Measurements from ENCODE around the gene SLC5A10.

Gene SLC5A10

DNA sequence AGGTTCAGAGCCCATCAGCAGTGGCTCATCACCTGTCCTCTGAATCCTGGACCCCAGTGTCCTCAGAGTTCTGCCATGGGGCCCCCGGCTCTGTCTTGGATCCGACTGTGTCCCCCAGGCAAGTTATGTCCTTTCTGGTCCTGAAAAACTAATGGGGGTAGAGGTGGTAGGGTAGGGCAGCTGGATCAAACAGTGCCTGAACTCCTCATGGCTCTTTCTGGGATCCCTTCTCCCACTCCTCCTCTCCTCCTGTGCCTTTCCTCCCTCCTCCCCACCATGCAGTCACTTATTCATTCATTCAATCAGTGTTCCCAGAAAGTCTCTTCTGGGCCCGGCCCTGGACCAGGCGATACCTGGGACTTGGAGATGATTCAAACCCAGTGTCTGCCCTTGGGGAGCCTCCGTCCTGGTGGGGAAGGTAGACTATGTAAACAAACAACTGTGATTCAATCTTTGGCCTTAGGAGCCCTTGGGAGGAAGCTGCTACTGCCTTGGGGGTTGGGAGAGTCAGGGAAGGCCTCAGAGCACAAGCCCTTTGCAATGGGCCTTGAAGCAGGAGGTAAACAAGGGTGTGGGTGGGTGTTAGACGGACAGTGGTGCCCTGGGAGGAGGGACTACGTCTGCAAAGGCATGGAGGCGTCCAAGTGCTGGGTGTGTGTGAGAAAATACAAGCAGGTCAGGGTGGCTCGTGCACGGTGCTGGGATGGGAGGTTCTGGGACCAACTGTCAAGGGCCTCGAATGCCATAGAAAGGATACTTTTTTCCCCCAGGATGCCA lies 59.0 kb downstream of the SLC5A10 start:
- no CpG with 5 or more reads among the region's 11 CpGs for WGBS, 2 donors (ENCODE audit: extremely low coverage in 2 of 2, insufficient read length in 2 of 2, insufficient replicate concordance in 1 of 2)
- Histone ChIP-seq H3K23ac (ENCODE audit: low read depth, low read length, poor library complexity) (no peak overlapping the region), H2BK120ac (ENCODE audit: low read depth, low read length) (no peak overlapping the region), H2AFZ (ENCODE audit: low read length) (no peak overlapping the region), H2BK12ac (ENCODE audit: low read length) (no peak overlapping the region), H3K4me2 (ENCODE audit: insufficient read depth, low read length, poor library complexity, severe bottlenecking) (no peak overlapping the region), H2BK15ac (ENCODE audit: low read length) (no peak overlapping the region), H3K79me1 (ENCODE audit: low read depth, low read length) (no peaks in the 10 kb centered on the region), H3K4me3 (ENCODE audit: low read length in 2 of 2) (no peak overlapping the region), H4K8ac (ENCODE audit: low read depth, low read length) (no peak overlapping the region), H3K18ac (ENCODE audit: low read length) (peak overlapping the region; percentile 49), H3K14ac (ENCODE audit: low read length) (no peak overlapping the region), H3K4me1 (ENCODE audit: control insufficient read depth in 2 of 2, insufficient read depth in 1 of 2, low read depth in 1 of 2, low read length in 2 of 2) (peaks cover 0 to 3% of the 10 kb centered on the region in 2 donors), H4K91ac (ENCODE audit: low read depth, low read length, poor library complexity) (no peak overlapping the region), H2BK5ac (ENCODE audit: low read length) (no peak overlapping the region), H3K4ac (ENCODE audit: low read length) (no peak overlapping the region), H2AK5ac (ENCODE audit: low read depth, low read length) (peak overlapping the region; percentile 29), H3K27me3 (ENCODE audit: control insufficient read depth in 3 of 3, insufficient read depth in 3 of 3, low read depth in 1 of 3, low read length in 3 of 3) (peaks cover 0 to 24% (median 0%) of the 10 kb centered on the region in 3 experiments), H3K9ac (ENCODE audit: low read depth, low read length, poor library complexity) (no peak overlapping the region), H3K9me3 (replicated peaks in 1 of 2; ENCODE audit: control insufficient read depth in 2 of 2, insufficient read depth in 1 of 2, low read depth in 1 of 2, low read length in 2 of 2) (peaks cover 1 to 7% of the 10 kb centered on the region in 2 donors), H3K36me3 (replicated peaks in 1 of 2; ENCODE audit: control insufficient read depth in 2 of 2, insufficient read depth in 2 of 2, low read length in 2 of 2) (no peaks in the 10 kb centered on the region), H3K27ac (replicated peaks; ENCODE audit: low read length) (no peak overlapping the region)
- DNase-seq (ENCODE audit: low spot score) = no peak

DNA sequence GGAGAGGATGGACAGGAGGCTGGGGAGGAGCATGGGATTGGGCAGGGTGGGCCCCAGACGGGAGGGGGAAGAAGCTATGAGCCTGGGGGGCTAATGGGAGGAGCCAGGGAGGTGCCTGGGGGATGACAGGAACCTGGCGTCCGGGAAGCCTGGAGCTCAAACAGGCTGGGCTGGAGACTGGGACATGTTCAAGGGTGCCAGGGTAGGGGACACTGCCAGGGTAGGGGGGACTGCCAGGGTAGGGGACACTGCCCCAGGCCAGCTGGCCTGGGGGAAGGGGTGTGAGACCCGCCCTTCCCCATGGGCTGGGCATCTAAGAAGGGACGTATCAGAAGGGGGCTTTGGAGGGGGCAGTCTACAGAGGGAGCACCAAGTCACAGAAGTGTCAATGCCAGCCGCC lies 59.6 kb downstream of the SLC5A10 start:
- no peak overlapping the region for H3K4me2 ChIP-seq (ENCODE audit: insufficient read depth, low read length, poor library complexity, severe bottlenecking)
- DNase-seq (ENCODE audit: low spot score) = no peak
- WGBS, 2 donors (ENCODE audit: extremely low coverage in 2 of 2, insufficient read length in 2 of 2, insufficient replicate concordance in 1 of 2) = no CpG with 5 or more reads among the region's 6 CpGs
- peaks cover 0 to 19% (median 0%) of the 10 kb centered on the region in 3 experiments for H3K27me3 ChIP-seq (ENCODE audit: control insufficient read depth in 3 of 3, insufficient read depth in 3 of 3, low read depth in 1 of 3, low read length in 3 of 3)
- H3K27ac ChIP-seq (replicated peaks; ENCODE audit: low read length) = no peak overlapping the region
- no peak overlapping the region for H4K8ac ChIP-seq (ENCODE audit: low read depth, low read length)
- peak overlapping the region; percentile 11 for H2AK5ac ChIP-seq (ENCODE audit: low read depth, low read length)
- H2AFZ ChIP-seq (ENCODE audit: low read length) = no peak overlapping the region
- peak overlapping the region; percentile 53 for H3K18ac ChIP-seq (ENCODE audit: low read length)
- H3K79me1 ChIP-seq (ENCODE audit: low read depth, low read length) = no peaks in the 10 kb centered on the region
- H3K9ac ChIP-seq (ENCODE audit: low read depth, low read length, poor library complexity) = no peak overlapping the region
- H3K36me3 ChIP-seq (replicated peaks in 1 of 2; ENCODE audit: control insufficient read depth in 2 of 2, insufficient read depth in 2 of 2, low read length in 2 of 2) = no peaks in the 10 kb centered on the region
- peaks cover 0 to 3% of the 10 kb centered on the region in 2 donors for H3K9me3 ChIP-seq (replicated peaks in 1 of 2; ENCODE audit: control insufficient read depth in 2 of 2, insufficient read depth in 1 of 2, low read depth in 1 of 2, low read length in 2 of 2)
- H4K91ac ChIP-seq (ENCODE audit: low read depth, low read length, poor library complexity) = no peak overlapping the region
- peaks cover 0 to 3% of the 10 kb centered on the region in 2 donors for H3K4me1 ChIP-seq (ENCODE audit: control insufficient read depth in 2 of 2, insufficient read depth in 1 of 2, low read depth in 1 of 2, low read length in 2 of 2)
- no peak overlapping the region for H3K14ac ChIP-seq (ENCODE audit: low read length)
- H3K23ac ChIP-seq (ENCODE audit: low read depth, low read length, poor library complexity) = no peak overlapping the region
- H3K4ac ChIP-seq (ENCODE audit: low read length) = no peak overlapping the region
- no peak overlapping the region for H2BK12ac ChIP-seq (ENCODE audit: low read length)
- H2BK15ac ChIP-seq (ENCODE audit: low read length) = peak overlapping the region; percentile 84
- H2BK5ac ChIP-seq (ENCODE audit: low read length) = peak overlapping the region; percentile 46
- no peak overlapping the region for H3K4me3 ChIP-seq (ENCODE audit: low read length in 2 of 2)
- H2BK120ac ChIP-seq (ENCODE audit: low read depth, low read length) = no peak overlapping the region

DNA sequence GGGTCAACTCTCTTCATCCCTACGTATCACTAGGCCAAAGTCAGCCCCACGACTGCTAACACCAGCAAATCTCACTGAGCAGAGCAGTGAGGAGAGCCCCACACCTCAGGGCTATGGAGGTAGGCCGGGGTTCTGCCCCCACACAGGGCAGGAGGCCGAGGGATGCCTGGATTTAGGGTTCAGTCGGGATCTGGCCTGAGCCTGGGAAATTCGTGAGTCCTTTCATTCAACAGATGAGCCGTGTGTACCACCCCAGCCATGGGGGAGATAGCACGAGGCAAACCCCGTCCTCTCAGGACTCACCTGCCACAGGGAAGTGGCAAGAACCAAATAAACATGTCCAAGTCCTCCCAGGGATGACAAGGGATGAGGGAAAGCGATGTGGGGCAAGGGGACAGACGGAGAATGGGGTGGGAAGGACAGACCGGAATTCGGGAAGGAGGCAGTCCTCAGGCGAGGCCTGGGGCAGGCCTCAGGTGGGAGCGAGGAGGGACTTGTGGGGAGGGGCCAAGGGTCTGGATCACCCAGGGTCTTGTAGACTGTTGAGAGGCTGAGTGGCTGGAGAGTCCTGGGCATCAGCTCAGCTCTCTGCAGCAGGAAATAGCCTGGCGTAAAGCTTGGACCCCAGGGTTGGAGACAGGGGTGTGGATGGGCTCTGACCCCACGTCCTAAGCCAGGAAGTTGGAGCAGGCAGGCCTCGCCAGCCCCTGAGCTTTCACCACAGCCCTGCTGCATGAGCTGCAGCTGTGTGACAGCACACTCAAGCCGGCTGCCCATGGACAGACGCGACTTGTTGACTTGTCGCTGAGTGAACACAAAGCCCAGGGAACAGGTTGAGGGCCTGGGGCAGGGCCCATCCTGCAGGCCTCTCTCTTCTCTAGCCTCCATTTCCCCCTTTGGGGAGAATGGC lies 60.5 kb downstream of the SLC5A10 start:
- H3K36me3 ChIP-seq (replicated peaks in 1 of 2; ENCODE audit: control insufficient read depth in 2 of 2, insufficient read depth in 2 of 2, low read length in 2 of 2) = no peaks in the 10 kb centered on the region
- H3K27ac ChIP-seq (replicated peaks; ENCODE audit: low read length) = no peak overlapping the region
- peak overlapping the region; percentile 46 for H2BK5ac ChIP-seq (ENCODE audit: low read length)
- no peak overlapping the region for H3K4me3 ChIP-seq (ENCODE audit: low read length in 2 of 2)
- H3K4me1 ChIP-seq (ENCODE audit: control insufficient read depth in 2 of 2, insufficient read depth in 1 of 2, low read depth in 1 of 2, low read length in 2 of 2) = peaks cover 0 to 3% of the 10 kb centered on the region in 2 donors
- peak overlapping the region; percentile 47 for H2AFZ ChIP-seq (ENCODE audit: low read length)
- H4K91ac ChIP-seq (ENCODE audit: low read depth, low read length, poor library complexity) = no peak overlapping the region
- no CpG with 5 or more reads among the region's 22 CpGs for WGBS, 2 donors (ENCODE audit: extremely low coverage in 2 of 2, insufficient read length in 2 of 2, insufficient replicate concordance in 1 of 2)
- peak overlapping the region; percentile 57 for H4K8ac ChIP-seq (ENCODE audit: low read depth, low read length)
- peaks cover 0 to 16% (median 0%) of the 10 kb centered on the region in 3 experiments for H3K27me3 ChIP-seq (ENCODE audit: control insufficient read depth in 3 of 3, insufficient read depth in 3 of 3, low read depth in 1 of 3, low read length in 3 of 3)
- peak overlapping the region; percentile 84 for H2BK15ac ChIP-seq (ENCODE audit: low read length)
- no peaks in the 10 kb centered on the region for H3K79me1 ChIP-seq (ENCODE audit: low read depth, low read length)
- peak overlapping the region; percentile 34 for H2BK12ac ChIP-seq (ENCODE audit: low read length)
- H3K9me3 ChIP-seq (replicated peaks in 1 of 2; ENCODE audit: control insufficient read depth in 2 of 2, insufficient read depth in 1 of 2, low read depth in 1 of 2, low read length in 2 of 2) = no peaks in the 10 kb centered on the region
- peak overlapping the region; percentile 74 for H3K18ac ChIP-seq (ENCODE audit: low read length)
- H2AK5ac ChIP-seq (ENCODE audit: low read depth, low read length) = peak overlapping the region; percentile 85
- DNase-seq (ENCODE audit: low spot score) = no peak
- peak overlapping the region; percentile 39 for H3K23ac ChIP-seq (ENCODE audit: low read depth, low read length, poor library complexity)
- no peak overlapping the region for H3K4ac ChIP-seq (ENCODE audit: low read length)
- peak overlapping the region; percentile 80 for H3K9ac ChIP-seq (ENCODE audit: low read depth, low read length, poor library complexity)
- no peak overlapping the region for H3K4me2 ChIP-seq (ENCODE audit: insufficient read depth, low read length, poor library complexity, severe bottlenecking)
- no peak overlapping the region for H2BK120ac ChIP-seq (ENCODE audit: low read depth, low read length)
- H3K14ac ChIP-seq (ENCODE audit: low read length) = peak overlapping the region; percentile 92

DNA sequence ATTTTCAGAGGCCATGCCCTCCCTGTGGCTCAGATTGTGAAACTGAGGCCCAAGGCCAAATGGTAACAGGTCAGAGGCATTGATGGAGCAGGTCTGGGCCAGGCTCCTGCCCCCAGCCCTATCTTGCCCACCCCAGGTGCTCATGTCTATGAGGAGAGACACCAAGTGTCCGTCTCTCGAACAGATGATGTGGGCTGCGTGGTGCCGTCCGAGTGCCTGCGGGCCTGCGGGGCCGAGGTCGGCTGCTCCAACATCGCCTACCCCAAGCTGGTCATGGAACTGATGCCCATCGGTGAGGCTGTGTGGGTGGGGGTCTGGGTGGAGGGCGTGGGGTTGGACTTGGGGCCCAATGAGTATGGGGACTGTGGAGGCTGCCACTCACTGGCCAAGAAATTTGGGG lies 61.3 kb downstream of the SLC5A10 start:
- peaks cover 0 to 16% (median 0%) of the 10 kb centered on the region in 3 experiments for H3K27me3 ChIP-seq (ENCODE audit: control insufficient read depth in 3 of 3, insufficient read depth in 3 of 3, low read depth in 1 of 3, low read length in 3 of 3)
- peak overlapping the region; percentile 85 for H2AK5ac ChIP-seq (ENCODE audit: low read depth, low read length)
- H3K9me3 ChIP-seq (replicated peaks in 1 of 2; ENCODE audit: control insufficient read depth in 2 of 2, insufficient read depth in 1 of 2, low read depth in 1 of 2, low read length in 2 of 2) = no peaks in the 10 kb centered on the region
- H2BK120ac ChIP-seq (ENCODE audit: low read depth, low read length) = no peak overlapping the region
- no peak overlapping the region for H3K4me2 ChIP-seq (ENCODE audit: insufficient read depth, low read length, poor library complexity, severe bottlenecking)
- no peak overlapping the region for H2AFZ ChIP-seq (ENCODE audit: low read length)
- no peak overlapping the region for H3K4ac ChIP-seq (ENCODE audit: low read length)
- WGBS, 2 donors (ENCODE audit: extremely low coverage in 2 of 2, insufficient read length in 2 of 2, insufficient replicate concordance in 1 of 2) = no CpG with 5 or more reads among the region's 12 CpGs
- H3K14ac ChIP-seq (ENCODE audit: low read length) = no peak overlapping the region
- H3K9ac ChIP-seq (ENCODE audit: low read depth, low read length, poor library complexity) = no peak overlapping the region
- no peaks in the 10 kb centered on the region for H3K79me1 ChIP-seq (ENCODE audit: low read depth, low read length)
- H4K8ac ChIP-seq (ENCODE audit: low read depth, low read length) = no peak overlapping the region
- peak overlapping the region; percentile 58 for H3K18ac ChIP-seq (ENCODE audit: low read length)
- H3K36me3 ChIP-seq (replicated peaks in 1 of 2; ENCODE audit: control insufficient read depth in 2 of 2, insufficient read depth in 2 of 2, low read length in 2 of 2) = no peaks in the 10 kb centered on the region
- no peak for DNase-seq (ENCODE audit: low spot score)
- H2BK5ac ChIP-seq (ENCODE audit: low read length) = peak overlapping the region; percentile 42
- H2BK12ac ChIP-seq (ENCODE audit: low read length) = no peak overlapping the region
- no peak overlapping the region for H3K27ac ChIP-seq (replicated peaks; ENCODE audit: low read length)
- peak overlapping the region; percentile 38 for H2BK15ac ChIP-seq (ENCODE audit: low read length)
- H3K4me1 ChIP-seq (ENCODE audit: control insufficient read depth in 2 of 2, insufficient read depth in 1 of 2, low read depth in 1 of 2, low read length in 2 of 2) = peaks cover 0 to 3% of the 10 kb centered on the region in 2 donors
- H3K4me3 ChIP-seq (ENCODE audit: low read length in 2 of 2) = no peak overlapping the region
- H3K23ac ChIP-seq (ENCODE audit: low read depth, low read length, poor library complexity) = no peak overlapping the region
- no peak overlapping the region for H4K91ac ChIP-seq (ENCODE audit: low read depth, low read length, poor library complexity)

All from neuronal stem cell (in vitro differentiated cells).